Ectodermal cell (in vitro differentiated cells): ENCODE data around the gene CDC42EP4.

ENCODE experiments used
- H3K27ac ChIP-seq: 2 replicates; pipeline ENCODE4 v1.7.0; 2013; ENCODE audit warnings: mild to moderate bottlenecking, low read depth, low read length; ENCODE audit not compliant: insufficient read depth, poor library complexity, severe bottlenecking
- H3K27me3 ChIP-seq: 2 replicates; pipeline ENCODE4 v1.7.0; 2013; ENCODE audit warnings: mild to moderate bottlenecking, low read length; ENCODE audit not compliant: insufficient read depth, control insufficient read depth, poor library complexity, severe bottlenecking
- H3K36me3 ChIP-seq: one replicate; pipeline ENCODE4 v1.7.0; 2013; ENCODE audit warnings: low read length; ENCODE audit not compliant: control insufficient read depth, insufficient read depth
- H3K4me1 ChIP-seq: one replicate; pipeline ENCODE4 v1.7.0; 2013; ENCODE audit warnings: low read length; ENCODE audit not compliant: control insufficient read depth, insufficient read depth
- H3K4me3 ChIP-seq: 2 replicates; pipeline ENCODE4 v1.7.0; 2013; ENCODE audit warnings: low read depth, low read length, control low read depth; ENCODE audit not compliant: insufficient read depth
- H3K9me3 ChIP-seq: 2 replicates; pipeline ENCODE4 v1.7.0; 2013; ENCODE audit warnings: mild to moderate bottlenecking, low read length, moderate library complexity; ENCODE audit not compliant: control insufficient read depth
- WGBS, 2 experiments: methylation state at CpG; one replicate each; pipeline ENCODE4 v1.1.7; 2013; ENCODE audit warnings: missing lambda C conversion rate in 2 of 2; 5-methylcytosine and 5-hydroxymethylcytosine counted together

Gene CDC42EP4

DNA sequence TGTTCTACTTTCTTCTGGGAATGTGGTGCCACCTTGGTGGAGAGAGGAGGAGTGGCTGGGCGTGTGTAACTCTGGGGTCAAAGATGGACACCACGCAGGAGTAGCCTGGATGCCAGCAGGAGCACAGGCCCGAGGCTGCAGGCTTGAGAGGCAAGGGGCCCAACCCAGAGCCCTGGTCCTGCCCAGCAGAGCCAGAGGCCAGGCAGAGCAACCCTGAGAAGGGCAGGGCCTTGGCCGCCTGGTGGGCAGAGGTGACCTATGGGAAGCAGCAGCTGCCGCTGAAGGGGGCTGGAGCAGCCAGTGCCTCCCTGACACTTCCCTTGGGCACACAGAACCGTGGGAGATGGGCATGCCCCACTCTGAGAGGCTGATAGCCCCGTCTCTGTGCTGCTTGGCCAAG is 32.1 kb downstream of the CDC42EP4 start:
- no peaks in the 10 kb centered on the region for H3K36me3 ChIP-seq
- 92 to 93% methylated on average over 7 of the region's 7 CpGs for WGBS, 2 experiments
- H3K27ac ChIP-seq: no peak overlapping the region
- H3K4me3 ChIP-seq: no peak overlapping the region
- H3K4me1 ChIP-seq: peaks cover 14% of the 10 kb centered on the region
- H3K9me3 ChIP-seq: no peaks in the 10 kb centered on the region
- H3K27me3 ChIP-seq: no peaks in the 10 kb centered on the region

DNA sequence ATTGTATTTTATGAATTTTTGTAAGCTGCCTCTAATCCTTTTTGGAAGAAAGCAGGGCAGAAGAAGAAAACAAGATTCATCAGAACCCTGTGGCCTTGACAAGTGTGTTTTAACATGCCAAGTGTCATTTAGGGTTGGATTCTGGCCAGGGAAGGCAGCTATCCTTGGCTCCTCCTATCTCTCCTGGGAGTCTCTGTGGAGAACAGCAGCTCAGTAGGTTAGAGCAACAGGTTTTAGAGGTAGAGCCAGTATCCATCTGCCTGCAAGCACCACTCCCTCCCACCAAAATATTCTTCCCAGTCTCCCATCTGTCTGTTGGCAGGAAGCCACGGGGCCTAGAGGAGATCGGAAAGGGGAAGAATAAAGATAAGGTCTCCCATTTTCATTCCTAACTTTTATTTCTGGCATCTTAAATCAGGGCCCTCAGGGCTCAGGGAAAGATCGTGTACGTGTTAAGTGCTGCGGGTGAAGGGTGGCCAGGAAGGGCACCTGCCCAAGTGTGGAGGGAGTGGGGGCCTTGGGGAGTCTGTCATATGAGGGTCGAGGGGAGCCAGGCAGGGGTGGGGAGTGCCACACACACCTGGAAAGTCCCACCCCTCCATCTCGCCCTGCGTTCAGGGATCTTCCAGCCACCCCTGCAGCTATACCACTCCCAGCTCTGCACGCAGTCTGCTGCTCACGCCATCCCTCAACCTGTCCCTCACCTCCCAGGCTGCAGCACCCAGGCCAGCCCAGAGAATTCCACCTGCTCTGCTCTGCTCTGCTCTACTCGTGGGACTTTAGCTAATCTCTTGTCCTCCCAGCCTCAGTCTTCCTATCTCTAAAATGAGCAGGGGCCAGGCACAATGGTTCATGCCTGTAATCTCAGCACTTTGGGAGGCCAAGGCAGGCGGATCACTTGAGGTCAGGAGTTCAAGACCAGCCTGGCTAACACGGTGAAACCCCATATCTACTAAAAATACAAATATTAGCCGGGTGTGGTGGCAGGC is 33.0 kb downstream of the CDC42EP4 start:
- Histone ChIP-seq H3K27me3 (no peaks in the 10 kb centered on the region), H3K36me3 (no peaks in the 10 kb centered on the region), H3K4me1 (peaks cover 7% of the 10 kb centered on the region), H3K9me3 (no peaks in the 10 kb centered on the region), H3K27ac (no peak overlapping the region), H3K4me3 (no peak overlapping the region)
- 78 to 80% methylated on average over 14 of the region's 14 CpGs for WGBS, 2 experiments

DNA sequence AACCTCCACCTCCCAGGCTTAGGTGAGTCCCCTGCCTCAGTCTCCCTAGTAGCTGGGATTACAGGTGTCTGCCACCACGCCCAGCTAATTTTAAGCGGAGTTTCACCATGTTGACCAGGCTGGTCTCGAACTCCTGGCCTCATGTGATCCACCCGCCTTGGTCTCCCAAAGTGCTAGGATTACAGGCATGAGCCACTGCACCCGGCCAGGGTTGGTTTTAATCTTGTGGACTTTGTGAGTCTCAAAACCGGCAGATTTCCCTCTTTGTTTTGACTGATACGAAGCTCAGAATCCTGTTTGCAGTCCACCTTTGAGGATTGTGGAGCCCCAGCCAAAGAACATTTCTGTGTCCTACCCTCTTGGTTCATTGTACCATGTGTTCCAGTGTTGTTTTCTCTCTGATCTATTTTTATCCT is 33.7 kb downstream of the CDC42EP4 start:
- H3K36me3 ChIP-seq: no peaks in the 10 kb centered on the region
- no peak overlapping the region for H3K4me3 ChIP-seq
- H3K4me1 ChIP-seq: no peaks in the 10 kb centered on the region
- no peaks in the 10 kb centered on the region for H3K9me3 ChIP-seq
- H3K27me3 ChIP-seq: no peaks in the 10 kb centered on the region
- H3K27ac ChIP-seq: no peak overlapping the region
- WGBS, 2 experiments: 90% methylated on average over 7 of the region's 7 CpGs

DNA sequence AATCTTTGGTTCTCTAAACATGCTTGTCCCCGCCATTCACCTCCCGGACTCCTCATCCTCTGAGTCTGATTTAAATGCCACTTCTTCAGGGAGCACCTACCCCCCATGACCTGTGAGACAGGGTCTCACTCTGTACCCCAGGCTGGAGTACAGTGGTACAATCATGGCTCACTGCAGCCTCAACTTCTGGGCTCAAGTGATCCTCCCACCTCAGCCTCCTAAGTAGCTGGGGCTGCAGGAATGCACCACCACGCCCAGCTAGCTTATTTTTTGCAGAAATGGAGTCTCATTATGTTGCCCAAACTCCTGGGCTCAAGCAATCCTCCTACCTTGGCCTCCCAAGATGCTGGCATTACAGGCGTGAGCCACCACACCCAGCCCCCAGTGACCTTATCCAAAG is 37.3 kb downstream of the CDC42EP4 start:
- Histone ChIP-seq H3K4me1 (no peaks in the 10 kb centered on the region), H3K9me3 (no peaks in the 10 kb centered on the region), H3K36me3 (no peaks in the 10 kb centered on the region), H3K4me3 (no peak overlapping the region), H3K27me3 (no peaks in the 10 kb centered on the region), H3K27ac (no peak overlapping the region)
- WGBS, 2 experiments: 95% methylated on average over 4 of the region's 4 CpGs

DNA sequence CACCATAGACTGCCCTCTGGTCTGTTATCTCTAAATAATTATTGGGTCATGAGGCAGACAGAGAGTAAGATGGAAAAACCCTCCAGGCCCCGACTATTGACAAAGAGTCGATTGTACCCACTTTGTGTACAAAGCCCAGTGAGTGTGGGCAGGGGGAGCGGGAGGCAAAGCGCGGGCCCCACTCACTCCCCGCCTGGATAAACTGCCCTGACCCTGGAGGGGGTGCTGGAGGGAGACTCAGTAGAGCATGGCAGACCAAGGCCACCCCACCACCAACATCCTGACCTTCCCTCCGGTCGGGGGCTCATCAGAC is 38.9 kb downstream of the CDC42EP4 start:
- no peak overlapping the region for H3K27ac ChIP-seq
- WGBS, 2 experiments: 93 to 95% methylated on average over 8 of the region's 8 CpGs

DNA sequence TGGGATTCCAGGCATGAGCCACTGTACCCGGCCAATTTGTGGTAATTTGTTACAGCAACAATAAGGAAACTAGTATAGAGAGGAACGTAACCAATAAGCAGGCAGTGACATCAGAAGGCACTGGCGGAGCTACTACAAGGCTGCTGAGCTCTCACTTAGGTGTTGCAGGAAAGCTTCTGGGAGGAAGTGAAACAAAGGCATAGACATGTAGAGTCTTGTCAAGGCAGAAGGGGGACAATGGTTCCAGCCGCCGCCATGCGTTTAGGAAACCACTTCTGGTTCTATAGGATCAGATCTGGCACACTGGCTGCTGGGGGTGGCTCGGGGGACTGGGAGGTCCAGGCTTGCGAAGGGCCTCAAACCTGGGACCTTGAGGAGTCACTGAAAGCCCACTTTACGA is 40.7 kb downstream of the CDC42EP4 start:
- Histone ChIP-seq H3K4me1 (peaks cover 11% of the 10 kb centered on the region), H3K4me3 (no peak overlapping the region), H3K36me3 (no peaks in the 10 kb centered on the region), H3K27me3 (no peaks in the 10 kb centered on the region), H3K9me3 (no peaks in the 10 kb centered on the region), H3K27ac (no peak overlapping the region)
- 93 to 96% methylated on average over 9 of the region's 9 CpGs for WGBS, 2 experiments

More for the DNA sequence above, 38.9 kb downstream of the CDC42EP4 start:
- Histone ChIP-seq H3K4me3 (no peak overlapping the region), H3K4me1 (peaks cover 6% of the 10 kb centered on the region), H3K9me3 (no peaks in the 10 kb centered on the region), H3K27me3 (no peaks in the 10 kb centered on the region), H3K36me3 (no peaks in the 10 kb centered on the region)

DNA sequence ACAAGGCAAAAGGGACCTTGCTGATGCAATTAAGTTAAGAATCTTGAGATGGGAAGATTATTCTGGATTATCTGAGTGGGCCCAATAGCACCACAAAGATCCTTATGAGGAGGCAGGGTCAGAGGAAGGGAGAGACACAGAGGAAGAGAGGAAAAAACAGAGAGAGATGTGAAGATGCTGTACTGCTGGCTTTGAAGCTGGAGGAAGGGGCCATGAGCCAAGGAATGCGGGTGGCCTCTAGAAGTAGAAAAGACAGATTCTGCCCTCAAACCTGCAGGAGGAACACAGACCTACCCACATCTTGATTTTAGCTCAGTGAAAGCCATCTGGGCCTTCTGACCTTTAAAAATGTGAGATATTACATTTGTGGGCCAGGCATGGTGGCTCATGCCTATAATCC is 42.0 kb downstream of the CDC42EP4 start:
- Histone ChIP-seq H3K4me1 (peaks cover 11% of the 10 kb centered on the region), H3K4me3 (no peak overlapping the region), H3K36me3 (no peaks in the 10 kb centered on the region), H3K27ac (no peak overlapping the region), H3K27me3 (no peaks in the 10 kb centered on the region), H3K9me3 (no peaks in the 10 kb centered on the region)
- WGBS, 2 experiments: 85 to 98% methylated on average over 1 of the region's 1 CpG

DNA sequence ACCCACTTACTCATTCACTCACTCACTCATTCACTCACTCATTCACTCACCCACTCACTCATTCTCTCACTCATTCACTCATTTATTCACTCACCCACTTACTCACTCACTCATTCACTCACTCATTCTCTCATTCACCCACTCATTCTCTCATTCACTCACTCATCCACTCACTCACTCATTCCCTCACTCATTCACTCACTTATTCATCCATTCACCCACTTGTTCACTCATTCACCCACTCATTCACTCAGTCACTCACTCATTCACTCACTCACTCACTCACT is 42.5 kb downstream of the CDC42EP4 start:
- Histone ChIP-seq H3K36me3 (no peaks in the 10 kb centered on the region), H3K27me3 (no peaks in the 10 kb centered on the region), H3K4me1 (peaks cover 11% of the 10 kb centered on the region), H3K9me3 (no peaks in the 10 kb centered on the region), H3K4me3 (no peak overlapping the region), H3K27ac (no peak overlapping the region)

DNA sequence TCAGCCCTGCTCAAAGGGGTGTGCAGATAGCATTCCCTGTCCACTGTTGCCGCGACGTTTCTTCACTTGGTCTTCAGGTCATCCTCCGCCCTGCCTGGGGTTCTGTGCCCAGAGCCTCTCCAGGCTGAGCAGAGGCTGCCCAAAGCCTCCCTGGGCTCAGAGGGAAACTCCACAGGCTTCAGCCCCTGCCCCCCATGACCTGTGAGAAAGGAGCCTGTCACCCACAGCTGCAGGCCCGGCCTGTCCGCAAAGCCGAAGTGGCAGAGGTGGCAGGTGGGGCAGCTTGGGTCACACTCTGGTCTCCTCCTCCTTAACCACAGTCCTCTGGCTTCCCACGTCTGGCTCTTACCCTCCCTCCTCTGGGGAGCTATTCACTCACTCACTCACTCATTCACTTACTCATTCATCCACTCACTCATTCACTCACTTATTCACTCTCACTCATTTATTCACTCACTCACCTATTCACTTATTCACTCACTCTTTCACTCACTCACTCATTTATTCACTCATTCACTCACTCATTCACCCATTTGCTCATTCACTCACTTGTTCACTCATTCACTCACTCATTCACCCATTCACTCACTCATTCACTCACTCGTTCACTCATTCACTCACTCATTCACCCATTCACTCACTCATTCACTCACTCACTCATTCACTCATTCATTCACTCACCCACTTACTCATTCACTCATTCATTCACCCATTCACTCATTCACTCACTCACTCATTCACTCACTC is 43.0 kb downstream of the CDC42EP4 start:
- Histone ChIP-seq H3K36me3 (no peaks in the 10 kb centered on the region), H3K4me3 (no peak overlapping the region), H3K4me1 (peaks cover 11% of the 10 kb centered on the region), H3K27ac (no peak overlapping the region), H3K27me3 (no peaks in the 10 kb centered on the region), H3K9me3 (no peaks in the 10 kb centered on the region)
- WGBS, 2 experiments: 88 to 91% methylated on average over 9 of the region's 9 CpGs

DNA sequence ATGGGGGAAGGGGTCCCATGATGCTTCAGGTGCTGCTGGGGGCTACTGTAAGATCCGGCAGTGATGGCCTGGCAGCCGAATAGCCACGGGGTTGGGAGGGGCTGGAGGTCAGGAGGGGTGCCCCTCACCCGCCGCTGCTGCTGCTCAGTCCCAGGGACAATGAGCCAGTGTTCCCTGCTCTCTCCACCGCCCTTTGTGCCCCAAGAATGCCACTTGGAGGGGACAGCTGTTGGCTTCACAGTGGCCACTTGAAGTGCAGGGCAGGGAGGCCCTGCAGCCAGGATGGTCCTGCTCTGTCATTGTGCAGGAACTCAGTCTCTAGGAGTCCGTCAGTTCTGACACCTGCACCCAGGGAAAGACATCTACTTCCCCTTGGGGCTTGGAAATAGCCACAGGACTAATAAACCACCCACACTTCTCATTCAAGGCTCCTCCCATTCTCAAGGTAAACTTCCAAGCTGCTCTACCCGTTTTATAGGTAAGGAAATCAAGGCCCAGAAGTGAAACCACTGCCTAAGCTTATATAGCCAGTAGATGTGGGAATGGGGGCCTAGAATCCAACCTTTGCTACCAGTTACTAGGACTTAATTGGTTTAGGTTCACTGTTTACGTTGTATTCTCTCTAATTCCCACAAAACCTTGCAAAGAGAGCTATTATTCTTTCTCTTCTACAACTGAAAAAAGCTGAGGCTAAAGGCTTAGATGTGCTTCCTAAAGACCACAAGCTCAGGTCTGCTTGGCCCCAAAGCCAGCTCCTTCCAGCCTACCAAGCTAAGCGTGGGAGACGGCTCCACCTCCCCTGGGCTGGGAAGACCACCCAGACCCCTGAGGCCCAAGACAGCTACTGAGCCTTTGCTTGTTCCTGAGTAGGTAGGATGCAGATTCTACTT is 43.9 kb downstream of the CDC42EP4 start:
- H3K27ac ChIP-seq: no peak overlapping the region
- no peaks in the 10 kb centered on the region for H3K36me3 ChIP-seq
- 75 to 76% methylated on average over 11 of the region's 11 CpGs for WGBS, 2 experiments
- no peaks in the 10 kb centered on the region for H3K9me3 ChIP-seq
- H3K4me1 ChIP-seq: peaks cover 14% of the 10 kb centered on the region
- H3K27me3 ChIP-seq: no peaks in the 10 kb centered on the region
- no peak overlapping the region for H3K4me3 ChIP-seq
